Spleen (tissue), 7 donors: ENCODE data around the gene TMED4.

ENCODE experiments used
- CTCF ChIP-seq, 11 experiments: fragments of 200-600 bp in 7 of 11; fragments of 450-650 bp in 4 of 11; sonication (generic) in 4 of 11; IDR thresholded peaks in 8 of 11; conservative IDR thresholded peaks in 3 of 11; 1 replicate in 7 of 11; 2 replicates in 4 of 11; pipeline versions ENCODE4 v1.4.0 to v1.8.0; 2016 to 2021; ENCODE audit warnings: antibody characterized with exemption in 11 of 11, inconsistent platforms in 4 of 11, mild to moderate bottlenecking in 1 of 11
- POLR2A ChIP-seq, 3 donors: fragments of 450-650 bp; IDR thresholded peaks; one replicate each; pipeline ENCODE4 v1.5.1; 2017; ENCODE audit warnings: antibody characterized with exemption in 3 of 3, mild to moderate bottlenecking in 1 of 3
- donor health status: DM: no; HTN: no; CAD: no; lungs with moderate emphysema.
- donor health status: DM: no; HTN: no; CAD: no.
- donor health status: DM: no; HTN: no; CAD: no.

- TF ChIP-seq POLR2A (IDR thresholded peaks at IDR 0.05): no peak
- TF ChIP-seq CTCF (IDR thresholded peaks at IDR 0.05 in 8 of 11, conservative IDR thresholded peaks at IDR 0.05 in 3 of 11): no peak
These were observed 34.5 kb upstream of the TMED4 start for GRCh38 chr7:44616545-44616944.
